Stimulated activated CD8-positive, alpha-beta memory T cell treated with anti-CD3 and anti-CD28 coated beads, Interleukin-12 subunit alpha, Interleukin-12 subunit beta, amount 100 ng/mL, for 4 hours (primary cell): ENCODE data around the gene RAB6B.

Experiments used
- DNase-seq: peaks from one replicate; pipeline ENCODE4 v3.0.0-alpha.2; 2020; ENCODE audit warnings: low read depth

Gene RAB6B

DNA sequence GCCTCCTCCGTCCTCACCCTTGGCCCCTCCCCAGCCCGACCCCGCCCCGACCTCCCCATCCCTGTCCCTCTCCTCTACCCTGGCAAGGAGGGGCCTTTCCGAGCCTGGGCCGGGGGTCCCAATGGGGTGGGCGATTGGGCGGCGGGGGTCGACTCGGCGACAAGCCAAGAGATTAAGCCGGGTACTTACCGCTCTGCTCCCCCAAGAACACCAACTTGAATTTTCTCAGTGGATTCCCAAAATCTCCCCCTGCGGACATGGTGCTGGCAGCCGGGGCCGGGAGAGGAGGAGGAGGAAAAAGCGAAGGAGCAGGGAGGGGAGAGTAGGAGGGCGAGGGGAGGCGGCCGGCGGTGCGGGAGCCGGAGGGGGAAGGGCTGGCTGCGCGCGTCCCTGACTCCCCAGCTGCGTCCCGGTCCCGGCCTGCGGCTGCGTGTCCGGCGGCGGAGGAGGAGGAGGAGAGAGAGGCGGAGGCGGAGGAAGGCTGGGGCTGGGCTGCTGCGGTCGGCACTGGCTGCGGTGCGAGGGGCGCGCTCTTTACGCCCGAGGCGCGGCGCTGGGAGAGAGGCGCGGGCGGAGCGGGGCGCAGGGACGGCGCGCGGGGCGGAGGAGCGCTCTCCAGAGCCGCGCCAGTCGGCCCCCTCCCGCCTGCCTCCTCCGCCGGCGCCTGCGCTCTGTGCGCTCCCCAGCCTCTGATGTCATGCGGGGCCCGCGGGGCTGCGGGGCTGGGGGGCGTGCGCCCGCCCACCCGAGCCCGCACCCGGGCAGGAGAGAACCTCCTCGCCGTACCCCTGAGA lies at the start of gene RAB6B:
Gene RAB6B, minus strand, starts transcription at position 675 of the 794 bp plus-strand sequence. Its CDS starts 416 bp downstream, at position 259.
- no peak for DNase-seq

DNA sequence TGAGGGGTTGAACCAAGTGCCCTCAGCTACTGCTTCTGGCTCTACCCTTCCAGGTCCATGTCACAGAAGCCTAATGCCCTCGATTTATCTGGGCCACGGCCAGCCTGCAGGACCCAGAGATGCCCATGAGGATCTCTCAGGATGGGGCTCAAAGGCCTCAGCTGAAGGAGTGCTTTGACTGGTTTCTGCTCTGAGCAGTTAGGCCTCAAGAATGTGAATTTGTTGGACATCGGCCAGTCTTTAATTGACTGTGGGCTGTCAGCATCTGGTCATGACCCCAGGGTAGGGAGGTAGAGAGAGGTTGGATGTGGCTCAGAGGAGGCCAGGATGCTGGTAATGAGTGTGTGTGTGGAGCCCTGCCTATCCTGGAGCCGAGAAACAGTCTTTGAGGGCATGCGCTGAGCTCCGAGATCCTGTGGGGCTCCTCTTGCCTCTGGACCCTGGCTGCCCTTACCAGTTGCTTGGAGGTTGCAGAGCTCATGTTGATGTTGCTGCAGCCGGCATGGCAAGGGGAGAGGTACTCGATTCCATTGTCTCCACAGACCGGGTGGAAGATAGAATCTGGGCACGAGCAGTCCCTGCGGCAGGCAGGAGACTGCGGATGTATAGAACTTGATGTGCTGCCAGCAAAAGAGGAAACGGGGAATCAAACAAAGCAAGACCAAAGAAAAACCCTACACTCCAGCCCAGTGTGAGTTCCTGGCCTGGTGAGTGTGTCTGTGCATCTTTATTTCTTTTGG lies 49.1 kb upstream of the RAB6B start:
- DNase-seq = no peak

DNA sequence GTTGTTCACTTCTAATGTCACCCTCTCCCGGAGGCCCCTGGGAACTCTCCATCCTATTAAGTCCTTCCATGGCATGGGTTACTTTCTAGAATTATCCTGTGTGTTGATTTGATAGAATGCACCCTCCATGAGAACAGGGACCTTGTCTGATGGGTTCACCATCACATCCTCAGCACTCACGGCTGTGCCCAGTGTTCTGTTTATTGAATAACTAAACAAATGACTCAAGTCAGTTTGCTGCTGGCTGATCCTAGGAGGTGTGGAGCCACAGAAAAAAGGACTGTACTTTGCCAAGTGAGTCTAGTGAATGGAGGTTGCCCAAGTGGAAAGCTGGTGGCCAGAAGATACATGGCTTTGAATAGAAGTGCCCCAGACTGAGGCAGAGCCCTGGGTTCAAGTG lies 48.5 kb upstream of the RAB6B start:
- DNase-seq = no peak

DNA sequence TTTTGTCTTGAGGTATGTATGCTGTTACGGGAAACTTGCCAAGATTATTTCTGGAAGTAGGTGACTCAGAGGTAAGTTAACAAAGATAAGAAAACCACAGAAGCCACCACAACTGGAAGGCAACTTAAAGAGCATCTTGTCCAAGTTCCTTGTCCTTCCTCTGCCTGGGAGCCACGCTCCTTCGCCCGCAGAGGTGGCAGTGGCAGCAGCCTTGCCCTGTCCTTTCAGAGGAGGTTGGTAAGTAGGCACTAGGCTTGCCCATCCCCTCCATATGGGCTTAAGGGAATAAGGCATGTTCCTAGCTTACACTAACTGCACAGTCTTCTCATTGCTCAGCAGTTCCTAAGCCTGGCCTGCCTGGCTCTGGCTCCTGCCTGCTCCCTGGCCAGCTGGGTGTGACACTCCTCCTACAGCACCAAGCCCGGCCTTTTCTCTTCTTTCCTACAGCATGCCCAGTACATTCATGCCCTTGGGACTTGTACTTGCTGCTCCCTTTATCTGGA lies 48.0 kb upstream of the RAB6B start:
- no peak for DNase-seq

DNA sequence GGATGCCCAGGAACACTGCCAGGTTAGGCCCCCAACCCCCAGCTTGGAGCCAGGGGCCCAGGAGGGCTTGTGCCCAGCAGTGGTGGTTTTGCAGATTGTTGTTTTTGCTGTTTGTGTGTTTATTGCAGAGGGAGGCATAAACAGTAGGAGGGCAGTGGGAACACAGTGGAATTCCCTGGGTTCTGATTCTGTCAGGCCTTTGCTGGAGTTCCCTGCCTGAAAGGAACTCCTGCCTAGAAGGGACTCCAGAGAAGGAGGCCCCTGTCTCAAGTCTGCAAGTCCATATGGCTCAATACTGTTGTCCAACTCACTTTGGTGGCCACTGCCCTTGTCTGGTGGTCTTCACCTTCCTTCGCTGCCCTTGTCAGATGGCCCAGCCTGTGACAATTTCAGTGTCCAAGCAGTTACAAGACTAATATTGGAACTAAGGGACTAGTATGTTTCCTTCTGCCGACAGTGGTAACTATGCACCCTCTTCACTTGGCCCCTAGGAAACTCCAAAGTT lies 47.4 kb upstream of the RAB6B start:
- DNase-seq = no peak

DNA sequence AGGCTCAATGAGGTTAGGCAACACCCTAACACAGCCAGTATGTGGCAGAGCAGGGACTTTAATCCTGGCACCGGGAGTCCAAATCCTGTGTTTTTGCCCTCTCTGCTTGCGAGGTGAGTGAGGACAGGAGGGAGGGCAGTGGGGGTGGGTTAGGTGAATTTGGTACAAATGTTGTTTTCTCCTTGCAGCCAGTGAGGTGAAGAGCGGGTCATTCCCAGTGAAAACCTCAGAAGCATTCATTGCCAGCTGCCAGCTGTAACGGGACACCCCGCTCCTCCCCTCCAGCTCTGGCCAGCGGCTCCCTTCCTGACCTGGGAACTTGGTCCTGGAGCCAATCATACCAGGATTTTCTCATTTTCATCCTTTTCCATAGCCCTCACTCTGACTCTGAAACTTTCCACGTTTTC lies 45.7 kb upstream of the RAB6B start:
- DNase-seq = no peak

DNA sequence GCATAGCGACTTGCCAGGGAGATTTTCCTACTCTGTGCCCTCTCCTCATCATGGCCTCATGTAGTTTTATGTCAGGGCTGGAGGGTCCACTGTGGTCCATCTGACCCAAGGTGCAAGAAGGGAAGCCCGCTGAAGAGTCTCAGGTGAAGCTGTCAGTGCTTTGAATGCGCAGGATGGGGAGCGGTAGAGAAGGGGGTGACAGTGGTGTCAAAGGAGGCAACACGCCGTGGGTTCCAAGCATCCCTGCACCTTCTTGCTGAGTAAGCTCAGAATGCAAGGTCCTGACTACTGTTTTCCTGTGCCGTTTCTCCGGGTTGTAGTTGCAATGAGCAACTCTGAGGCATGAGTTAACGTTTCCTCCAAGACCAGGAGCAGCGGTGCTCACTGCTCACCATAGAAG lies 44.9 kb upstream of the RAB6B start:
- DNase-seq = no peak

DNA sequence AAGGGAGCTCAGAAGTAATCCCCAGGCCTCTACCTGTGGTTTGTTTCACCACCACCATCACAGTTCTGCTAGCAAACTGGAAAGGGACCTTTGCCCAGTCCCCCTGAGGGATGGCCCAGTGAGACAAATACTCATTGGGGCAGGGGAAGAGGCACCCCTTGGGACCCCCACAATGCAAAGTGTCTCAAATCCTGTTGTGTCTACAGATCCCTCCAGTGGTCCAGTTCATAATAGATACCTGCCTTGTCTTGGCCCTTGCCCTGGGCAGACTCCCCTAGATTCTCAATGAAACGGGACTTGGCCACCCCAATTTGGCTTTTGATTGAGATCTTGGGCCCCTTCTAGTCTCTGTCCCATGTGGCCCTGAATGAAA lies 43.8 kb upstream of the RAB6B start:
- DNase-seq = no peak

DNA sequence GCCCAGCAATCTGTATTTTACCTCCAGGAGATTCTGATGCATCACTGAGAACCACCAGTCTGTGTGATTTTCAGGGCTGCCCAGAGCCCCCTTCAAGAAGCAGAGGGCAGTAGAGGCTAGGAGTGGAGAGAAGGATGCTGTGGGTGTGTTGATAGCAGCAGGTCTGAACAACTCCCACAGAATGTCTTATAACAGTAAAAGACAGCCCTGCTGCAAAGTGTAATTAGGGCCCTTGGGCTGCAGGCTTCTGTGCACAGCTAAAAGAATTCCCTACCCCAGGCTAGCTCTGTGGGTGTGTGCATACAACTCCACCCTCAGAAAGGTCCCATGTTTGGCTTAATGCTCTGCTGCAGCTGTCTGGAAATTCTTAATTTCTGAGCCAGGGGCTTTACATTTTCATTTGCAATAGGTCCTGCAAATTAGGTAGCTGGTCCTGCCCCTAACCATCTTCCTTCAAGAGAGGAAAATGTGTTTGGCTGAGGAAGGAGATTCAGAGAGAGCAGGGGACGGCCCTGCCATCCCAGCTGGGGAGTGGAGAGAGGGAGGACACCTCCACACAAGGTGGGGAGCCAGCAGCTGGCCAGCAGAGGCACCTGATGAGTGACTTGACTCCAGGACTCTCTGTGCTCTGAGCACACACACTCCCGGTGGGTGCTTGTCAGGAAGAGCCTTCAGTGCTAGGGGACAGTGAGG lies 43.2 kb upstream of the RAB6B start:
- no peak for DNase-seq

DNA sequence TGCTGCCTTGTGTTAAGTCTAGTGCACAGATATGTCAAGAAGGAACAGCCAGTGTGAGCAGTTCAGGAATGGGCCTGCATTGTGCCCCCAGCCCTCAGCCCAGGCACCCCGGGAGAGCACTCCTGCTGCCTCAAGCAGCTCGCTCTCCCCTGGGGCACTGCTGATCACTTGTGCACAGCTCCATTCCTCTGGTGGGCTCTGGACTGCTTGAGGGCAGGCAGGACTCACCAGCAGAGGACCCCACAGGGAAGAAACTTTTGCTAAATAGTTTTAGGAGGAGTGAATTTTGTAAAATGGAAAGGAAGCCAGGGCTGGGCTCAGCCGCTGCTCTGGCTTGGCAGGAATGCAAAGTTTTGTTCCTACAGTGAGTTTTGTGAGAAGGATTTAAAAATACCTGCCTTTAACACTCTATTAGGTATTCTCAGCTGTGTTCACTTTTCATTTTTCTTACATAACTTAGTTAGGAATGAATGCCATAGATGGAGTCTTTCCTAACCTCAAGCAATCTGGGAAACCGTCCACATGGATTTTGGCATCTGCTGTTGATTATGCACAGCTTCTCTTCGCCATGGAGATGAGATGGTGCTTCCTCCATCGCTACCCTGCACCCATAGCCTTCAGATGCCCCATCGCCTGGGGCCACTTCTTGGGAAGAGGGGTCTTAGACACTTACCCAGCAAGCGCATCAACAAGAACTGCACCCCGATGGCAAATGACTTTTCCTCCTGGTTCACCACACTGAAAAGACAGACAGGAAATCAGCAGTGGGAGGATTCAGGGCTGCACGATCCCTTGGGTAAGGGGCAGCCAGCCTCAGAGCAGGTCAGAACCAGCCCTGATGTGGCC lies 42.3 kb upstream of the RAB6B start:
- DNase-seq = no peak

DNA sequence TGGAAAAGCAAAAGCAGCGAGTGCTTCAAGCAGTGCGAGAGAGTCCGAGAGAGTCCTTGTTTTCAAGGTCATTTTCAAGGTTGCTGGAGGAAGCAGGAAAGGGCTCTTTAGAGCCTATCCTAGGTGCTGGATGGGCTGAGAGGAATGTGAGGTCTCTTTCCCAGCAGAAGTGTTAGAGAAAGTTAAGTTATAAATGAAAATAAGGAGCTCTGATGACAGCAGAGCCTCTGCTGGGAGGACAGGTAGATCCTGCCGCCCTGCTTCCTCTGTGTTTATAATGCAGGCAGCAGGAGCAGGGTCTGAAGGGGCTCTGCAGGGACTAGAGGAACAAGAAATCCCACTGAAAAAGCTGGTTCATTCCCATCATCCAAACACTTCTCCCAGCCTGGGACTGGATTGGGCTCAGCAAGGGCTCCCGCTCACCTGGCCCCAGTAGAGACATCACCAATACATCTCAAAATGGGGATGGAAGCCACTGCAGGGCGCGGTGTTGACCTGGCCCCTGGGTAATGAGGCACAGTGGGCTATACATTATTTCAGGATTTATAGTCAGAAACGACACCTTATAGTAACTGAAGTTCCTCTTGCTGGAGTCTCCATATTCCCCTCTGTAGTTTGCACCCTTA lies 41.5 kb upstream of the RAB6B start:
- DNase-seq = no peak

DNA sequence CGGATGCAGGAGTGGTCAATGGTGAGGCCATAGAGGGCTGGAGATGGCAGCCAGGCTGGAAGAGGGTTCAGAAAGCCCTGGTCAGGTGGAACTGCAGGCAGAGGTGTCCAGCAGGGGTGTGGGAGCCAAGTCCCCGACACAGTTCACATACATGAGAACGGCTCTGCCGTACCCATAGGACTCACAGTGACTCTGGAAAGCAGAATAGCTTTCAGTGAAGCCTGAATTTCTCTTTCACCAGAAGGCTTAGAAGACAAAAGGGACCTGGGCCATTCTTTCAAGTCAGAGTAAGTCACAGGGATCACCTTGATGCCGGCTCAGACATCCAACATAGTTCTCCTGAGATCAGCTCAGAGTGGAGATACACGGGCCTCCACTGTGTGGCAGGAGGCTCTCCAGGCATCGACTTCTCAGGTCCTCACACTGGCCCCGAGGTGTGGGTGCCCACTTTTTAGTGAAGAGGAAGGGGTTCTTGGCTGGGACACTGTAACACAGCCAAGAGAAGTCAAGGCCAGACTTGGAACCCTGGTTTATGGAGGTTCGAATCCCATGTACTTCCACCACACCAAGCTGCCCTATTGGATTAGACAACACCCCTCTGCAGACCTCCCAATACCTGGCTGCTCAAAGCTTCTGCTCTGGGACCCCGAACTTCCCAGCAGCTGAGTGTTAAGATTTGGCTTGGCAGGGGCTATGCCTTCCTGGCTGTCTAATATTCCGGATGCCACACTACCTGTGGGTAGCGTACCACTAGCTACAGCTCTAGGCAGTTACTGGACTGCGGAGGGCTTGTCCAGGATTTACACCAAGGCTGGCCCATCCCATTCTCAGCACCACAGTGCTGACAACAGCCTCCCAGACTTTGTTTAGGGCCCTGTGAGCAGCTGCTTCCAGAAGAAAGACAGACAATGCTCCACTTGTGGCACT lies 40.4 kb upstream of the RAB6B start:
- DNase-seq = no peak

DNA sequence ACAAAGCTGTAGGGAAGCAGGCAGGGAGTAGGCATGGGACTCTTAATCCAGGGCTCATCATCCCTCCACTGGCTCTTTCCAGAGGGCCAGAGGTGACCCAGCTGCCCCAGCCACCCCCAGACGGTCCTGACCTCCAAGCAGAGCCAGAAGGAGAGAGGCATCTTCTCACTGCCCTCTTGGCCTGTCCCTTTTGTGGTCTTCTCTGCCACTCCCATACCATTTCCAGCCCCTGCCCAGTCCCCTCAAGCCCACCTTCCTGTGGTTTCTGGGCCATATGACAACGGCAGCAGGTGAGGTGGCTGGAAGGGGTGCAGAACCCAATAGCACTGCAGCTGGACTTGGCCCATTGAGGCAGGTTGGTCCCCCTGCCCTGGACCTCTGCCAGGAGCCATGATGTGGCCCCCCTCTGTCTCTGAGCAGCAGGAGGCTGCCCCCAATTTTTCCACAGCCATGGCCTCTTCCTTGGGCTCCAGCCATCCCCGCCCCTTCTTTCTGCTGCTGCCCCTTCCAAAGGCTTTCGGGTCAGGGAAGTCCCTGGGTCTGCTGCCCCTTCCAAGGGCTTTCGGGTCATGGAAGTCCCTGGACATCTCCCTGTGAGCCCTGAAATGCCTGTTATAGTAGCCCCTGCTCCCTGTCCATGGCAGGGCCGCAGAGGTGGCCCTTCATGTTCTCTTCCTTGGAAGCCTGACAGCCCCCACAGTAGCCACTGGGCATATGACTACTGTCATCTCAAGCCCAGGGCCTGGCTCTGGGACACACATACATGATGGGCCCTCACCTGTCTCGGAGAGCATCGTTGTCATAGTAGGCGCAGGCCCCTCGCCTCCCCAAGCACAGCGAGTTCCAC lies 39.5 kb upstream of the RAB6B start:
- DNase-seq = no peak

DNA sequence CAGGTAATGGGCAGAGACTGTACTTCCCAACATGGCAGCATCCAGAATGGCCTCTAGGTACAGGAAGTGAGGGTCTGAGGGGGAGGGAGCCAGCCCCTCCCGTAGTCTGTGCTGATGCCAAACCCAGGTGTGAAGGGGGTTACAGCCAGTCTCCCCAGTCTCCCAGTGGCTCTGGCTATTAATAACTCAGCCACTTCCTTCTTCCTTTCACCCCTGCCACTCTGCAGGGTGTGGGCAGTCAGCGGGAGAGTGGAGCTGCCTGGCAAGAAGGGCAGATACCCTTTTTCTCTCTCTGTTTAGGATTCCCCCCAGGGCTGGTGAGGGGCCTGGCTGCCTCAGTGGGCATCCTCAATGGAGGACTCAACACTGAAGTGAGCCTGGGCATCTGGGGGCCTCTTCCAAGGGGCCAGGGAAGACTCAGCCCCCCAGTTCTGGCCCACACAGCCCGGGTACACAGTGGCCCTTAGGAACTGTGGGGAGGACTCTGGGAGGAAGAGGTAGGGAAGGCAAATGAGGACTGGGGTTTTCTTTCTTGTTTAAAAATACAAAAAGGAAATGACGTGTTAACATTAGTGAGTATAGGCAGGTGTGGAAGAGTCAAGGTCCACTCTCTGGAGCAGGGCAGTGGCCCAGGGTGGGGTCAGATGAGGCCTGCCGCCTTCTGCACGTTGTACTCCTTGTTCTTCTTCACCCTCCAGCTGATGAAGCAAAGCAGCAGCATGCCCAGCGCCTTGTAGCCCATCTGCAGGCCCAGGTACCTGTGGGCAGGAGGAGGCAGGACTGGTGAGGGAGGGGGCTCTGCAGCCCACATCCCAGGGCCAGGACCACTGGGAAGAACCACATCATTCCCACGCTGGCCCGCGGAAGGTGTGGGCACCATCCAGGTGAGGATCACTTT lies 38.6 kb upstream of the RAB6B start:
- DNase-seq = no peak

DNA sequence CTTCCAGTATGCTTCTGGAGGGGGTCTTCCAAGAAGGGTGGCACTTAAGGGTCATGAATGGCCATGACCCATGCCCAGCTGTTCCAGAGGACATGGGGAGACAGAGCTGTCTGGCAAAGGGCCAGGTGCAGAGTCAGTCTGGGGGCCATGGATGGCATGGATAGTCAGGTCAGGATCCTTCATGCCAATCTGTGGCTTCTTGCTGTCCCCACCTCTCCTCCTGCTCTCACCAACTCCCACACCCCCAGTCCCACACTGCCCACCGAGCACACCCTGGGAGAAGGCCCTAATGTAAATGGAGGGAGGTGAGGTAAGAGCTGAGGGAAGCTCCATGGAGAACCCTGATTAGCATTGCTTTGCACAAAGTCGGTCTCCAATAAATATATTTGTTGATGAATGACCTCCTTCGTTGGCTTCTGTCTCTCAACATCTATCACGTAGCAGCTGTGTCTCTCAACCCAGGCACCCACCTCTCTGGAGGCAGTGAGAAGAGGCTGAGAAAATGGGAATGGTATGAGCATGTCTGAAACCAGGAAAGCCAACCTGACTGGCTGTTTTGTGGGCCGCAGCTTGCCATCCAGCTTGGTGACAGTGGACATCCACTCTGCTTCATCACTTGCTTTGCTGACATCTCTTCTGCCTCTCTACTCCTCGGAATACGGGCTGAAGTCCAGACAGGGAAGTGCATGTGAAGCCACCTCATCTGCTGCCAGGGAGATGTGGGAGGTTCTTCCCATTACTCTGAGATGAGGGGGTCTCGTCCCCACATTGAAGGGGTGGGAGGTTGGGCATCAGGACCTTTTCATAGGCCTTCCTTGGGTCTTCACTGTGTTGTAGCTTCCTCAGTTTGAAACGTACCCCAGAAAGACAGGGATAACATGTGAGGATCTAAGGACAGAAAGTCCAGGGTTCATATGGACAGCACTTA lies 37.7 kb upstream of the RAB6B start:
- DNase-seq = no peak

DNA sequence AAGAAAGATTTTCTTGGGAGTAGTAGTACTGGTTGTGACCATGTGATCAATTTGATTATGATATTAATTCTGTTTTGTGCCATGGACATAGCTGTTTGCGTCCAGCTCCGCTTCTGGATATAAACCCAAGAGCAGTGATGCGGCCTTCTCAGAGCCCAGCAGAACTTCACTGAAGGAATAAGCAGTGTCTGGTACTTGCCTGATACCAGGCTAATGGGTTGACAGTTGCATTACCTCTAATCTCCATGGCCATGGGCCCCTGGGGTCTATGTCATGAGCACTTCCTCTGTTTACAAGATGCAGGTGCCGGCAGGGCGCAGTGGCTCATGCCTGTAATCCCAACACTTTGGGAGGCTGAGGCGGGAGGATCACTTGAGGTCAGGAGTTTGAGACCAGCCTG lies 36.3 kb upstream of the RAB6B start:
- DNase-seq = no peak

DNA sequence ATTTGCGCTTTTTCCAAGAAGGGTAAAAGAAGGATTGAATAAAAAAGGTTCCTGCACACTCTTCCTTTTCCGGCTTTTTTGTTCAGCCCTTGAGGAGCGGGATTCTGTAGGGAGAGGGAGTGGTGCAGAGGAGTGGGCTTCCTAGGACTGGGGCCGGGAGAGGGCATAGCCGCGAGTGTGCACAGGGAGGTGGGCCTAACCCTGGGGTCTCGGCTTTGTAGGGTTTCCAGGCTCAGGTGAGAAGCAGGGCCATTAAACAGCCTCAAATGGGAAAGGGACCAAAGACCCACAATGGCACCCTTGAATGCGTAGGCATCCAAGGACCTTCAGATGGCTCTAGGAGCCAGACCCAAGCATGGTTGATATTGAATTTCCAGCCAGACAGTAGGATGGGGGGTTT lies 35.4 kb upstream of the RAB6B start:
- no peak for DNase-seq
